HG03025 (cell line): ENCODE measurements around the gene MTMR3.
"Not testable (repeated sequence)": the region's sequence is repeated elsewhere in the genome, so short reads cannot be mapped to it uniquely, and the experiment has no call there.

Experiments
- ATAC-seq: cut with Tn5 transposase; IDR thresholded peaks from one replicate; pipeline ENCODE4 v1.9.1; 2021; ENCODE audit warnings: mild to moderate bottlenecking, moderate library complexity; ENCODE audit not compliant: unreplicated experiment, low FRiP score

Gene MTMR3

DNA sequence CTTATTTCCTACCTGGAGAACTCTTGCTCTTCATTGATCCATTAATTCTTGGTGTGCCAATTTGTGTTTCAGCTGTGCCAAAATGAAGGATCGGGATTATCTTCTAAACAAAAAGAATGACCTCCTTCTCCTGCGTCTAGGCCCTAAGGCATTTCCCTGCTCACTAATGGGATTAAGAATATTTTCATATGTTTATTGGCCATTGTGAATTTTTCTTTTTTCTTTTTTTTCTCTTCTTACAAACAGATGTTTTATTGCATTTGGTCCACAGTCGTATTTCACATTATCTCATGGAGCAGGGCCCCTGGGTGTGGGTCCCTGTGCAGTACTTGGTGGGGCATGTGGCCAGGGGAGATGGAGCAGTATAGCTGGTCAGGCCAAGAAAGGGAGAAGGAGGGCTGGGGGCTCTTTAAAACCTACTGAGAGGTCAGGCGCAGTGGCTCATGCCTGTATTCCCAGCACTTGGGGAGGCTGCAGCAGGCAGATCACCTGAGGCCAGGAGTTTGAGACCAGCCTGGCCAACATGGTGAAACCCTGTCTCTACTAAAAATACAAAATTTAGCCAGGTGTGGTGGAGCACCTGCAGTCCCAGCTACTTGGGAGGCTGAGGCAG, 162.0 kb downstream of the MTMR3 start:
- no peak for ATAC-seq

DNA sequence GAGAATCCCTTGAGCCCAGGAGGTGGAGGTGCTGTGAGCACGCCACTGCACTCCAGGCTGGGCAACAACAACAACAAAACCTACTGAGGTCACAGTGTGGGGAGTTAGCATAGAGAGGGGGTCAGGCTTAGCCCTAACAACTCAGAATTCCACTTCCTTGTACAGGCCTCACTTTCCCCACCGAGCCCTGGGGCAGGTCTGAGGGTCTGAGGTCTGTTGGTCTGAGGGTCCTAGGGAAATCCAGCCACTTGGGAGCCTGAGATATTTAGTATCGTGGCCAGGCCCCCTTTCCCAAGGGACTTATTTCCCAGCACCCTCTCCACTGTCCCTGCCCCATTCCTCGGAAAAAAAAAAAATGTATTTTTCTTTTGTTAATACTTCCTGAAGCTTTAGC, 162.5 kb downstream of the MTMR3 start:
- ATAC-seq, result no peak

DNA sequence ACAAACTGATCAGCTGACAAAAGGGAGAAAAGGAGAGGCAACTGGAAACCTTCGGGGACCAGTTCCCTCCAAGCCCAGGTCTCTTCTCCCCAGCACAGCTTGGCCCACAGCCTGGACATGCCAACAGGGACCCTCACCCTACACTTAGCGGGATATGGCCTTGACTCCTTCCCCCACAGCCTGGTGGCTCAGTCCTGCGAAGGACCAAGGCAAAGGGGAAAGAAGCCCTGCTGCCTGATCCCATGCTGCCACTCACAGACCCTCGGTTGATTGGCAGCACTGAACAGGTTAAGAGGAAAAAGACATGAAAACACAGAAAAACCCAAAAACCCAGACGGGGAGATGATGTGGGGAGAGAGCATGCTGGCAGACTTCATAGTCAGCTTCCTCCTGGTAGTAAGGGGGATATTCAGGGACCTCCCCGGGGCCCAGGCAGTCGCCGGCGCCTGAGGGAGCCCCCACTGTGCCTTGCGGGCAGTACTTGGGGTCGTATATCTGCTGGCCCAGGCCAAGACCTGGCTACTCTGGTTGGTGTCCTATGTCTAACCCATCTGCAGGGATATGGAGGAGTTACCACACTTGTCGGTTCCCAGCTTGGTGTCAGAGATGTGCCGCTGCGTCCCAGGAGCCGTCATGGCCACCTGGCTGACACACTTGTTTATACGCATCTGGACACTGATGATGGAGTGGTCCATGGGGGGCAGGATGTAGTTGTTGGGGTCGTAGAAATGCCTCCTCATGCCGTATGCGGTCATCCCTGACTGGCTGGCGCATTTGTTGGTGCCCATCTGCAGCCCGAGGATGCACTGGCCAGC, 163.1 kb downstream of the MTMR3 start:
- no peak for ATAC-seq

DNA sequence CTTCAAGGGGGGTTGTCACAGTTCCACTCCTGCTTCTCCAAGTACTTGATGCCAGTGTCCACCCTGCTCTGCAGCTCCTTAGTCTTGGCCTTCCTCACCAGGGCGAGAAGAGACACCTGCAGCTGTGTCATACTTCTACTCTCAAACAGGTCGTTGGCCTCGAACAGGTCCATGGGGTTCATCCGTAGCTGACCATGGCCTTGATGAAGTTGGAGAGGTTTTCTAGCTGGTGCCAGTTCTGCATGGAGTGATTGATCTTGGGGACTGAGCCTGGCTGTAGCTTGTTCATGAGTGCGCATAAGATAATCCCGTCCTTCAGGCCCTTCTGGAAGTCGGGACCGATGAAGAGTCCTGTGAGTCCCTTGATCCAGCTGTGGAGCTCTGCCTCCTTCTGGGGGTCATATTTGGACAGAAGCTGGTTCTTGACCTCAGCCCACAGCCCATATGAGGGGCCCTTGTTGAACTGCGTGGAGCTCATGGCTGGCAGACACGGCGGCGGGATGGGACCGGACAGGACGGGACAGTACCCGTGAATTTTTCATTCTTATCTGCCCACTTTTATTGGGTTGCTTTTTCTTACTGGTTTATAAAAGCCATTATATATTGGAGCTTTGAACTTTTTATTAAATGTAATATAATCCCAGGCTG, 163.9 kb downstream of the MTMR3 start:
- ATAC-seq, result no peak

DNA sequence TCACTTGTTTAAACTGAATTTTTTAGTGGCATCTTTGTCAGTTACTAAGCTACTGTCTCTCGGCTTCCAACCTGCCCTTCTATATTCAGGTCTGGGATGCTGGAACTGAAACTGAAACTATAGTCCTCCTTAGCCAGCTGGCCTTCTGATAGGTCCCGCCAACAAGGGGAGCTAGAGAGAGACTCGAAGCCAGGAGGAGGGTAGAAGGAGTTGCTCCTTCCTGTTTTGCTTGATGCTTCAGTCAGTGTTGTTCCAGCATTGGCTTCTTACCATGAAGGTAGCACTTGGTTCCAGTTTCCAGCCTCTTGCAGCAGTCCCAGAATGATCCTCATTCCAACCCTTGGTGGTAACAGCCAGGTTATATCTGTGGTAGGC, 164.4 kb downstream of the MTMR3 start:
- ATAC-seq, result no peak

DNA sequence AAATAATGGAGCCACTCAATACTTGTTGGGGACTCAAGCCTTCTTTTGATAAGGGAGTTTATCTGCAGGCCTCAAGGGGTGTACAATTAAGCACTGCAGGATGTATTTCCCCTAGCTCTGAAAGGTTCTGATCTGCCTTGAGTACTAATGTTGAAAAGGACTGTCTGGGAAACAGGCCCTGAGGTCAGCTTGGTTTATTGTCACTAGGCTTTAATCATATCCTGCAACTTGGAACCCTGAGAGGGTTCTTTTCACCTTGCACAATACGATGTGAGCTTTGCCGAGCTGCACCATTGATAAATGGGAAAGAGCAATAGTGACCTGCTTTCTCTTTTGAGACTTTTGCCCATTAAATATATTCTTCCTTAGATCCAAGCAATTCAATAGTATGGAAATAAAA, 165.7 kb downstream of the MTMR3 start:
- no peak for ATAC-seq

DNA sequence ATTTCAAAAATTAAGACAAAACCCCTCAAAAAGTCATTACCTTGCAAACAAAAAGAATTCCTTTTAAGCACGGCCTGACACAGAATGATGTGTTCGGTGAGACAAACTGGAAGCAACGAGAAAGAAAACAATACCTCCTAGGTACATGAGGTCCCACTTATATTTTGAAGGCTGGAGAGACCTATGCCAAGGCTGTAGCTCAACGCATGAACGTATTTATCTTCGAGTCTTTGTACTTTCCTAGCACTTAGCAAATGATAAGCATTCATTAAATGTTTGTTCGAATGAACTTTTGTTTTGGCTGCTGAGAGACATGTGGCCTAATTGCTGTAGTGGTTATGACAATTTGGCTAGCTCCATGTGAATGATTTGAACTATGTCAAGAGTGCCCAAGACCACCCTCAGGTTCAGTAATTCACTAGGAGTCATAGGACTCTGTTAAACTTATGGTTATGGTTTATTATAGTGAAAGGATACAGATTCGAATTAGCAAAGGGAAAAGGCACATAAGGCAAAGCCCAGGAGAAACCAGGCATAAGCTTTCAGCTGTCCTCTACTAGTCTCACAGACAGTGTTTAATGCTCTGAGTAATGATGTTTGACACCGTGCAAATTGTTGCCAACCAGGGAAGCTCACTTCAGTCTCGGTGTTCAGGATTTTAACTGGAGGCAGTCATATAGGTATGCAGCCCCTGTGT, 171.2 kb downstream of the MTMR3 start:
- ATAC-seq, result no peak

DNA sequence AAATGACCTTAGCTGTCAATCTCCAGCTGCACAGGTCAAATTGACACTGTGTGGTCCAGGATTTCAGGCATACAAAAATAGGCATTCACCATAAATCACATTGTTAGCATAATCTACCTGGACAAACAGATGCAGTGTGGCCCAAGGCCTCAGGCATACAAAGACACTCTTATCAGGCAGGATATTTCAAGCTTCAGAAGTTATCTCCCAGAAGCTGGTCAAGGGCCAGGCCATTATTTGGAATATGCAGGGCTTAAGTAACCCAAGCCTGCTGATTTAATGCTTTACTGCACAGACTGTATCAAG, 171.7 kb downstream of the MTMR3 start:
- no peak for ATAC-seq

DNA sequence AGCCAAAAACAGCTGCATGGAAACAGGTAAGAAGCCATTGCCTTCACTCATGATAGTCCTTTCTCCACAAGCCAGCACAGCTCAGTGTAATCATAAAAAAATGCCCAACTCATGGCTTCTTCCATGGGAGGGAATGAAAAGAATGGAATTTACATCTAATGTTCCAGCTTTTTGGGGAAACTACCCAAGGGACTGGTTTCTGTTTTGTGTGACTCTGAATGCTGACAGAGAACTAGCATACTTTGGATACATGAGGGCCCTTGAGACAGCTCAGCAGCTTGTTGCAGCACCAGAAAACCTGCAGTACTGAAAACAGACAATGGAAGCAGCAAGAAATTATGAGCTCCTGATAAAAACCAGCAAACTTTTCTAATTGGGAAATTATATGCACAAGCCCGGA, 173.0 kb downstream of the MTMR3 start:
- ATAC-seq, result no peak

DNA sequence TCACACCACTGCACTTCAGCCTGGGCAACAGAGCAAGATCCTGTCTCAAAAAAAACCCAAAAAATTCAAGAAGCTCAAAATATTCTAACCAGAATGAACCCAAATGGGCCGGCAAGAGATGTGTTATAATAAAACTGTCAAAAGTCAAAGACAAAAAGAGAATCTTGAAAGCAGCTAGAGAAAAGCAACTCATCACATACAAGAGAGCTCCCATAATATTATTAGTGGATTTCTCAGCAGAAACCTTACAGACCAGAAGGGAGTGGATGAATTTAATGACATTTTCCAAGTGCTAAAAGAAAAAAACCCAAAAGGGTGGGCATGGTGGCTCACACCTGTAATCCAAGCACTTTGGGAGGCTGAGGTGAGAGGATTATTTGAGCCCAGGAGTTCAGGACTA, 174.4 kb downstream of the MTMR3 start:
- ATAC-seq, result no peak

DNA sequence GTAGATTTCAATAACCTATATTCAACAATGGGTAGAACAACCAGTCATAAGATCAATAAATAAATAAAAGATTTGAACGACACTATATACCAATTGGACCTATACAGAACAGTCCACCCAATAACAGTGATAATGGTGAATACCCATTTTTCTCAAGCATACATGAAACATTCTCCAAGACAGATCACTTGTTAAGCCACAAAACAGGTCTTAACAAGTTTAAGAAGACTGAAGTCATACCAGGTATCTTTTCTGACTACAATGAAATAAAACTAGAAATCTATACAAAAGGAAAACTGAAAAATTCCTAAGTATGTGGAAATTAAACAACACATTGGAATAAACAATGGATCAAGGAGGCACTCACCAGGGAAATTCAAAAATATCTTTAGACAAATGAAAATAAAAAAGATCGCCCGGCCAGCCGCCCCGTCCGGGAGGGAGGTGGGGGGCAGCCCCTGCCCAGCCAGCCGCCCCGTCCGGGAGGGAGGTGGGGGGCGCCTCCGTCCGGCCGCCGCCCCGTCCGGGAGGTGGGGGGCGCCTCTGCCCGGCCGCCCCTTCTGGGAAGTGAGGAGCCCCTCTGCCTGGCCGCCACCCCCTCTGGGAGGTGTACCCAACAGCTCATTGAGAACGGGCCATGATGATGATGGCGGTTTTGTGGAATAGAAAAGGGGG, 176.5 kb downstream of the MTMR3 start:
- not testable (repeated sequence) for ATAC-seq

DNA sequence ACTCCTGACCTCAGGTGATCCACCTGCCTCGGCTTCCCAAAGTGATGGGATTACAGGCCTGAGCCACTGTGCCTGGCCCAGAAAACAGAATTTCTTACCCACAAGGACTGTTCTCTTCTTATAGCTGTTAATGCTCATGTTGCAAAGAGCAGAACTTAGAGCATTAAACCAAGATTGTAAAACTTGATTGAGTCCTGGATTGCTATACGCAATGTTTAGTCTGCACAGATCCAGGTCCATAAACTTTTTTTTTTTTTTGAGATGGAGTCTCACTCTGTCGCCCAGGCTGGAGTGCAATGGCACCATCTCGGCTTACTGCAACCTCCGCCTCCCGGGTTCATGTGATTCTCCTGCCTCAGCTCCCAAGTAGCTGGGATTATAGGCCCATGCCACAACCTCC, 178.1 kb downstream of the MTMR3 start:
- ATAC-seq, result not testable (repeated sequence)

DNA sequence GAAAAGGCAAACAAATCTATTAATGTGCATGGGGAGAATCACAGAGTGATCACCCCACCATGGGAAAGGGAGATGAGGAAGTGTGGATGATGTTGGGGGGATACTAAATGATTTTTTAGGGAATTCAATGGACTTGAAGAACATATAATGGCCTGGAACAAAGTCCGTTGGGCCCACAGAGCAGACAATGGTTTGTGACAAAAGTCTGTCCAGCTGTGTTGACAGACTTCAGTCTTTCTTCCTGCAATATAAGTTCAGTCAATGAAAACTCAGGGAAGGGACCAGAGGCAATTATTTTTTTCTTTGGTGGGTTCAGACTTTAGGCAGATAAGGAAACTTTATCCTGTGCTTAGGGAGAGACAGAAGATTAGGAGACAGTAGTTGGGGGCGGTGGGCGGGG, 179.3 kb downstream of the MTMR3 start:
- no peak for ATAC-seq

DNA sequence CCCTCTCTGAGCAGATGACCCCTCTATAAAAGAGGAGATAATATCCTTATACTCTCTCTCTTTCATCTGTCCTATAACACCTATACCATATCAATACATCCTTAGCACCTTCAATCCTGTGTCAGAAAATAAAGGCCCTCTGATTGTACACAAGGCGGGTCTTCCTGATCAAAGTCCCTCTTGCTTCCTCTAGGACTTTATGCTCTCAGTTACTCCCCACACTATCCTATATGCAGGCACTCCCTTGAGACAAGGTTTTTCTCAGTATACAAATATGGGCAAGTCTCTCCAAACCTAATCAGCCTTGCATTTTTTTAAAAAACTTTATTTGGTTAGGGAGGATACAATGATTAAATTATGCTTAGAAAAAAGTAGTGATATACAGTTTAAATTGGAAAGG, 180.0 kb downstream of the MTMR3 start:
- ATAC-seq, result no peak

DNA sequence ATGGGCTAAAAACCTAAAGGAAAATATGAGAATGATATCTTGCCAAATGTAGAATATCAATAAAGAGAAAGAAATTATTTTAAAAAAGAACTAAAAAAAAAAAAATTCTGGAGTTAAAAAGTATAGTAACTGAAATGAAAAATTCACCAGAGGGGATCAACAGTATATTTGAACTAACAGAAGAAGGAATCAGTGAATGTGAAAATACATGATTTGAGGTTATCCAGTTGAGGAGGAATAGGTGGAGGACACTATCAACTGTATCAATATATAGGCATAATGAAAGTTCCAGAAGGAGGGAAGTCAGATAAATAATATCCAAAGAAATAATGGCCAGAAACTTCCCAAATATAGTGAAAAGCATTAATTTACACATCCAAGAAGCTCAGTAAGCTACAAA, 181.2 kb downstream of the MTMR3 start:
- ATAC-seq, result no peak

DNA sequence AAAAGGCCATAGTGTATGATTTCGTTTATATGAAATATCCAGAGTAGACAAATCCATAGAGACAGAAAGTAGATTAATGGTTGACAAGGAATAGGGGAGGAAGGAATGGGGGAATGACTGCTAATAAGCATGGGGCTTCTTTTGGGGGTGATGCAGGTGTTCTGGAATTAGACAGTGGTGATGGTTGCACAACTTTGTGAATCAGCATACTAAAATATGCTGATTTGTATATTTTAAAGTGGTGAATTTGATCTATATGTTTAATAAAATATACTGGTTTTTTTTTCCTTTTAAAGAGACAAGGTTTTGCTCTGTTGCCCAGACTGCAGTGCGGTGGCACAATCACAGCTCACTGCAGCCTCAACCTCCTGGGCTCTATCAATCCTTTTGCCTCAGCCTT, 190.8 kb downstream of the MTMR3 start:
- no peak for ATAC-seq

DNA sequence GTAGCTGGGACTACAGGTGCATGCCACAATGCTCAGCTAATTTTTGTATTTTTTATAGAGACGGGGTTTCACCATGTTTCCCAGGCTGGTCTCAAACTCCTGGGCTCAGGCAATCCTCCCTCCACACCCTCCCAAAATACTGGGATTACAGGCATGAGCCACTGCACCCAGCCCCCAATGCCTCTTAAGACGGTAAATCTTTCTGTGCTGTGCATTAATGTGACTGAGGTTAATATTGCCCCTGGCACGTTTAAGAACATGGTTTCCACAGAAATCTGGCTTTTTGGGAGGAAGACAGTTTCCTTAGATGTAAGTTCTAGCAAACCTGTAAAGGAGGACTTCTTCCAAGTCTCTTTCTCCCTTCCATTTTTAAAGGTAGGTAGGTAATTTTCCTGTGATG, 191.2 kb downstream of the MTMR3 start:
- ATAC-seq, result no peak

DNA sequence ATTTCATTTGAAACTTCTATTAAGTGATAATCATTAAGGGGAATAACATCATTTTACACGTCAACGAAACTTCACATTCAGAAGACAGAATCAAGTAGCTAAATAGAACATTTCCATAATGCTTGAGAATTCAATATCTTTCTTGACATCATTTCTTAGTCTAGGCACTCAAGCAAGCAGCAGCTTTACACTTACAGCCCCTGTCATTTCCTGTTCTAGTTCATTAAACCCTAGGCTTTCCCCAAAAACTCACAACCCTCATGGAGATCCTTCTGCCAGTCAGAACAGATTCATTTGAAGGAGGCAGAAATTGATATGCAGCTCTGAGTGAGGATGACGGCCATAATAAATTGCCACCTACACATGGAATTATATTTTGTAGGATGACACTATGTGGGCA, 192.0 kb downstream of the MTMR3 start:
- ATAC-seq, result no peak

DNA sequence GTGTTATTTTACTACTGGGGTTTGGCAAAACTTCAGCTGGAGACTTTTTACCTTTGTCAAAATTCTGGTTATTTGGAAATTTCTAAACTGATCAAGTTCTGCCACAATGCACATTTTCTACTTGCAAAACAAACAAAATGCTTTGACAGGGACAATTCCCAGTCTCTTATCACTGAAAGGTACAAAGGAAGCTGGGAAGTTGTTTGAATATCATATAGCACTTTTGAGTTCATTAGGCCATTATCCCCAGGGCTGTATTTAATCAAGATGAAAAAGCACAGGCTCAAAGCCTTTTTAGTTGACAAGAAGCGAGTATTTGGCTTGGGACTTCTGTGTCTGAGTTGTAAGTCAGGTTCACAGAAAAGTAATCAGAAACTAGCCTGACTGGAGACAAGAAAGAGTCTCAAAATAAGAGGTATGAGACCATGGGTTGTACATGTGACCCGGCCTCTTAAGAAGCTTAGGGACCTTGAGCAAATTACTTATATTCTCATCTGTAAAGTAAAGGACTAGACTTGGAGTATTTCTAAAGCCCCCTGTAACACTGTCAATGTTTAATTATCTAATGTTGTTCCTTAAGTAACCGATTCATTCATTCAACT, 194.4 kb downstream of the MTMR3 start:
- no peak for ATAC-seq
